DOHH2 (cell line): ENCODE data around the gene ZNF443.

Experiments
- CTCF ChIP-seq: fragments of 200-600 bp; sonication (generic); IDR thresholded peaks from one replicate; pipeline ENCODE4 v1.5.1; 2014; ENCODE audit warnings: antibody characterized with exemption, mild to moderate bottlenecking, low read depth, low read length; ENCODE audit not compliant: poor library complexity, severe bottlenecking
- EZH2phosphoT487 ChIP-seq: fragments of 200-600 bp; sonication (generic); IDR thresholded peaks from 2 replicates; pipeline ENCODE4 v1.6.1; 2017; ENCODE audit warnings: borderline replicate concordance, mild to moderate bottlenecking, antibody characterized with exemption, low read length, moderate library complexity, mixed read lengths

GRCh38 chr19:12440541-12441316 is at the start of gene ZNF443:
- TF ChIP-seq CTCF (peak; percentile 23), EZH2phosphoT487 (no peak)
